IMR-90 (cell line): Measurements from ENCODE around the gene DDX20. TPM values are rescaled to one million over a fixed set of nuclear protein-coding genes. Genes with fewer than 3 reads are reported as not detected.
A peak's percentile ranks its signal among the peaks of the same experiment; 100 is the strongest.

Source experiments
- ATAC-seq: fragments of 200-7000 bp; cut with Tn5 transposase; 2 replicates; pipeline ENCODE4 v1.9.1; 2020; ENCODE audit warnings: low read depth, mild to moderate bottlenecking, moderate library complexity
- BruUV-seq: library from RNA; stranded (reverse); fragments of 400-500 nt; replicated peaks from 2 replicates; lab custom pipeline; 2021; lab: Mats Ljungman, UMichigan
- CTCF ChIA-PET: fragments of 300-600 bp; formaldehyde crosslinking; extraction: SDS; loops from one replicate; lab custom pipeline; 2021; ENCODE audit warnings: antibody characterized with exemption; lab: Yijun Ruan, JAX
- POLR2A ChIA-PET: fragments of 300-600 bp; sonication (Branson Sonifier 250); formaldehyde crosslinking; loops from one replicate; lab custom pipeline; 2022; ENCODE audit warnings: antibody characterized with exemption; ENCODE audit not compliant: unreplicated experiment; lab: Charles Lee
- DNase-seq: peaks from one replicate; pipeline ENCODE4 v3.0.0; 2013
- H2AFZ ChIP-seq: replicated peaks from 2 replicates; pipeline ENCODE3; 2013; ENCODE audit warnings: low read length, mild to moderate bottlenecking; ENCODE audit not compliant: poor library complexity
- H2AK5ac ChIP-seq: 2 replicates; pipeline ENCODE4 v1.6.1; 2013; ENCODE audit warnings: low read depth, low read length, inconsistent platforms
- H2AK9ac ChIP-seq: replicated peaks from 2 replicates; pipeline ENCODE3; 2013; ENCODE audit warnings: mild to moderate bottlenecking, low read depth, low read length, moderate library complexity; ENCODE audit not compliant: poor library complexity
- H2BK120ac ChIP-seq: 2 replicates; pipeline ENCODE4 v1.6.1; 2013; ENCODE audit warnings: low read depth, low read length, inconsistent platforms
- H2BK15ac ChIP-seq: 3 replicates; pipeline ENCODE4 v1.6.1; 2013; ENCODE audit warnings: low read depth, low read length, inconsistent platforms
- H2BK20ac ChIP-seq: 2 replicates; pipeline ENCODE4 v1.6.1; 2013; ENCODE audit warnings: low read depth, mild to moderate bottlenecking, inconsistent platforms, low read length, moderate library complexity
- H2BK5ac ChIP-seq: 2 replicates; pipeline ENCODE4 v1.6.1; 2013; ENCODE audit warnings: mild to moderate bottlenecking, low read depth, low read length, inconsistent platforms; ENCODE audit not compliant: poor library complexity, severe bottlenecking
- H3K14ac ChIP-seq: replicated peaks from 2 replicates; pipeline ENCODE4 v1.6.1; 2013; ENCODE audit warnings: low read depth, low read length, inconsistent platforms
- H3K18ac ChIP-seq: 2 replicates; pipeline ENCODE4 v1.6.1; 2013; ENCODE audit warnings: low read depth, low read length, control low read depth
- H3K23ac ChIP-seq: 2 replicates; pipeline ENCODE4 v1.6.1; 2013; ENCODE audit warnings: low read depth, low read length, inconsistent platforms
- H3K27ac ChIP-seq: 2 replicates; pipeline ENCODE4 v1.5.1; 2013; ENCODE audit warnings: mild to moderate bottlenecking, control low read depth, low read length; ENCODE audit not compliant: insufficient read depth
- H3K27me3 ChIP-seq: 2 replicates; pipeline ENCODE4 v1.6.1; 2013; ENCODE audit warnings: low read length; ENCODE audit not compliant: control insufficient read depth, insufficient read depth
- H3K36me3 ChIP-seq: 2 replicates; pipeline ENCODE4 v1.6.1; 2013; ENCODE audit warnings: low read length, mixed read lengths; ENCODE audit not compliant: control insufficient read depth, insufficient read depth
- H3K4ac ChIP-seq: 2 replicates; pipeline ENCODE4 v1.6.1; 2013; ENCODE audit warnings: low read depth, low read length, inconsistent platforms
- H3K4me1 ChIP-seq: 2 replicates; pipeline ENCODE4 v1.6.1; 2013; ENCODE audit warnings: low read length, mixed read lengths; ENCODE audit not compliant: control insufficient read depth, insufficient read depth
- H3K4me2 ChIP-seq: 2 replicates; pipeline ENCODE4 v1.6.1; 2013; ENCODE audit warnings: low read depth, mild to moderate bottlenecking, control low read depth, low read length, moderate library complexity
- H3K4me3 ChIP-seq: 2 replicates; pipeline ENCODE4 v1.5.1; 2013; ENCODE audit warnings: low read depth, mild to moderate bottlenecking, control low read depth, low read length, moderate library complexity; ENCODE audit not compliant: insufficient read depth
- H3K56ac ChIP-seq: 2 replicates; pipeline ENCODE4 v1.6.1; 2013; ENCODE audit warnings: low read length, inconsistent platforms; ENCODE audit not compliant: insufficient read depth; ENCODE audit errors: extremely low read depth
- H3K79me1 ChIP-seq, 2 experiments: 2 replicates each; pipeline ENCODE4 v1.6.1; 2013; ENCODE audit warnings: low read length in 2 of 2, inconsistent platforms in 1 of 2, low read depth in 1 of 2
- H3K9ac ChIP-seq: 2 replicates; pipeline ENCODE4 v1.6.1; 2013; ENCODE audit warnings: low read depth, low read length, control low read depth
- H3K9me1 ChIP-seq: 2 replicates; pipeline ENCODE4 v1.6.1; 2013; ENCODE audit warnings: low read length, inconsistent platforms; ENCODE audit not compliant: insufficient read depth
- H3K9me3 ChIP-seq: 2 replicates; pipeline ENCODE4 v1.6.1; 2013; ENCODE audit warnings: low read length; ENCODE audit not compliant: control insufficient read depth, insufficient read depth
- H4K20me1 ChIP-seq: 2 replicates; pipeline ENCODE4 v1.6.1; 2013; ENCODE audit warnings: low read length, inconsistent platforms; ENCODE audit not compliant: insufficient read depth
- H4K5ac ChIP-seq: 2 replicates; pipeline ENCODE4 v1.6.1; 2013; ENCODE audit warnings: mild to moderate bottlenecking, low read depth, low read length, control low read depth
- H4K8ac ChIP-seq, 2 experiments: 2 replicates each; pipeline ENCODE4 v1.6.1; 2013; ENCODE audit warnings: low read depth in 2 of 2, low read length in 2 of 2, control low read depth in 1 of 2, inconsistent platforms in 1 of 2
- H4K91ac ChIP-seq: 2 replicates; pipeline ENCODE4 v1.6.1; 2013; ENCODE audit warnings: low read depth, low read length, inconsistent platforms; ENCODE audit not compliant: insufficient read depth
- MAFK ChIP-seq: IDR thresholded peaks from 2 replicates; pipeline ENCODE4 v1.6.1; 2012; ENCODE audit warnings: low read depth, low read length, improper control_type of control experiment
- POLR2A ChIP-seq: IDR thresholded peaks from 2 replicates; pipeline ENCODE4 v1.6.1; 2012; ENCODE audit warnings: mild to moderate bottlenecking, low read depth, low read length
- WGBS, 2 experiments: methylation state at CpG; one replicate each; pipeline versions ENCODE4 v1.1.5 to v1.1.7; 2013; ENCODE audit warnings: missing lambda C conversion rate in 2 of 2; ENCODE audit not compliant: insufficient read length in 1 of 2; ENCODE audit errors: extremely low coverage in 2 of 2; 5-methylcytosine and 5-hydroxymethylcytosine counted together
- dilution Hi-C: fragments of 300-500 bp; cut with HindIII; formaldehyde crosslinking; loops from one replicate; pipeline ENCODE4 v1.14.3; 2018; ENCODE audit warnings: low sequenced_read_pairs; ENCODE audit not compliant: unreplicated experiment
- in situ Hi-C: fragments of 300-500 bp; cut with MboI; formaldehyde crosslinking; loops from 3 replicates; pipeline ENCODE4 v1.14.3; 2019; ENCODE audit warnings: low sequenced_read_pairs, inconsistent platforms, mixed read lengths
- intact Hi-C: fragments of 100-400 bp; cut with micrococcal nuclease; formaldehyde crosslinking; loops from 2 replicates; pipeline ENCODE4 v1.10.0; 2022
- polyA plus RNA-seq, 3 experiments: library from polyadenylated mRNA; depleted of rRNA; stranded (reverse); fragments of >200 nt; gene quantifications; 2 replicates each; pipeline ENCODE4 v1.2.3, GENCODE V29; 2012; ENCODE audit warnings: low replicate concordance in 1 of 3
- total RNA-seq: library from RNA; depleted of rRNA; stranded (reverse); fragments of >200 nt; gene quantifications from 2 replicates; pipeline ENCODE4 v1.2.3, GENCODE V29; 2012

Gene DDX20
- total and polyA plus RNA-seq, 2 of the 4 experiments (the other 2 are of a cell fraction), result 5.7 to 10.9 TPM

GRCh38 chr1:111761717-111762116, 6.0 kb downstream of the DDX20 start:
- Histone ChIP-seq H3K4me2 (no peak overlapping the region), H3K4me1 (peaks cover 6% of the 10 kb centered on the region), H2AK9ac (no peak overlapping the region), H3K18ac (no peak overlapping the region), H4K20me1 (no peaks in the 10 kb centered on the region), H3K14ac (no peak overlapping the region), H4K5ac (no peak overlapping the region), H2BK20ac (no peak overlapping the region), H3K56ac (no peak overlapping the region), H2BK15ac (no peak overlapping the region), H3K4ac (no peak overlapping the region), H4K91ac (no peak overlapping the region), H3K23ac (no peak overlapping the region), H2BK120ac (no peak overlapping the region), H3K27ac (no peak overlapping the region), H3K9ac (no peak overlapping the region), H3K9me3 (no peaks in the 10 kb centered on the region), H3K27me3 (no peaks in the 10 kb centered on the region), H4K8ac (no peak overlapping the region), H3K79me1 (peaks cover 12 to 23% of the 10 kb centered on the region in 2 experiments), H2AK5ac (no peak overlapping the region), H3K4me3 (no peak overlapping the region), H3K9me1 (peaks cover 4% of the 10 kb centered on the region; the same call in 1 of the 2 replicates), H2BK5ac (peak overlapping the region; percentile 68), H2AFZ (no peak overlapping the region), H3K36me3 (peaks cover 11% of the 10 kb centered on the region)
- in situ Hi-C loops (loop anchor here (10.0 kb wide), 1 partner anchor 537 kb away; the partner anchor contains the start of gene CHI3L2), dilution Hi-C loops (loop anchor here (25.0 kb wide), 1 partner anchor 299 kb away; the partner anchor contains the start of gene C1orf162), intact Hi-C loops (loop anchor here (10.0 kb wide), 1 partner anchor 573 kb away; no protein-coding TSS in a partner anchor)
- TF ChIP-seq POLR2A, result no peak
- TF ChIP-seq MAFK, result peak; percentile 12; the same call in 1 of the 2 replicates
- CTCF ChIA-PET, result interaction anchor here (0.6 kb wide), 1 partner anchor 14 kb away, joined by 3 read pairs; no protein-coding TSS in a partner anchor
- no peak for DNase-seq
- WGBS, 2 experiments, result no CpG with 5 or more reads among the region's 2 CpGs
- POLR2A ChIA-PET, result no interaction called here
- no TSS peak for BruUV-seq
- ATAC-seq, result no peak
